ENCODE data around the gene ATG16L1. TPM values are rescaled to one million over a fixed set of nuclear protein-coding genes. Genes with fewer than 3 reads are reported as not detected.

Gene ATG16L1
- total and polyA plus RNA-seq, 10 of the 15 experiments (the other 5 are each of a cell fraction or from before 2014, with no cell fraction given), result 5.2 to 26.6 (median 15.6) TPM

DNA sequence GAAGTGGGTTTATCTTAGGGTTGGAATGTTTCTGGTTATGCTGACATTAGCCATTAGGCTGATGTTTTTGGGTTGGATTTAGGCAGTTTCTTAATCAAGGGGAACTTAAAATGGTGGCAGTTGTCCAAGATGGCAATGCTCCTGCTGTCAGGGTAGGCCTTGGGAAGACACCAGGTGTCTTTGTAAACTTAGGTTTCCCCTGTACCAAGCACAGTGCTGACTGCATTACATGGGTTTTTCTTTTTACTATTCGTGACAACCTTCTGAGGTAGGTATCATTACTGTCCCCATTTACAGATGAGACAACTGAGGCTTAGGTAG is 528 bp upstream of the ATG16L1 start (continued):
- TF ChIP-seq PBX3 (IDR thresholded peaks at IDR 0.05; ENCODE audit: insufficient replicate concordance, low read depth, low read length) (peak; percentile 73), JUND (IDR thresholded peaks at IDR 0.05; ENCODE audit: low read depth, low read length) (no peak), ZNF687 (IDR thresholded peaks at IDR 0.05) (0 out of 2 replicates have a peak, but pooled peaks have one; percentile 3), KDM1A (IDR thresholded peaks at IDR 0.05; ENCODE audit: borderline replicate concordance) (peak; percentile 66; the same call in 1 of the 2 replicates)

GRCh38 chr2:233252227-233252626 is 754 bp downstream of the ATG16L1 start:
- H3K36me3 ChIP-seq (ENCODE audit: control insufficient read depth in 2 of 2, insufficient read depth in 2 of 2, low read length in 1 of 2), result peaks cover 0 to 11% of the 10 kb centered on the region in 2 experiments; a peak in 2 of 4 replicates
- peak overlapping the region; percentile 99 for H3K4me3 ChIP-seq
- peak overlapping the region; percentile 54; the same call in 1 of the 2 replicates for H2AFZ ChIP-seq (ENCODE audit: control insufficient read depth, low read depth, low read length)
- no peaks in the 10 kb centered on the region for H4K20me1 ChIP-seq (ENCODE audit: control insufficient read depth, insufficient read depth)
- peaks cover 53% of the 10 kb centered on the region for H3K79me2 ChIP-seq (ENCODE audit: control insufficient read depth, insufficient read depth, low read length)
- in situ Hi-C loops (cut with MboI), result loop anchor here (5.0 kb wide), 1 partner anchor 400 kb away; no protein-coding TSS in a partner anchor
- intact Hi-C loops (cut with micrococcal nuclease; ENCODE audit: unreplicated experiment), result loop anchor here (5.0 to 10.0 kb wide), 5 partner anchors 50 to 645 kb away; no protein-coding TSS in a partner anchor
- ChIA-PET RAD21 (ENCODE audit: unreplicated experiment) (interaction anchor here (1.0 to 4.0 kb wide), 9 partner anchors 27 to 297 kb away, joined by 3 to 34 read pairs (median 3); partner anchors contain the start of gene INPP5D), CTCF (interaction anchor here (0.6 to 4.6 kb wide), 15 partner anchors 28 to 412 kb away, joined by 3 to 36 read pairs (median 5); partner anchors contain the start of gene INPP5D), SMC1A (ENCODE audit: uncharacterized antibody, unreplicated experiment) (interaction anchor here (1.2 to 2.8 kb wide), 5 partner anchors 9 to 399 kb away, joined by 3 to 17 read pairs (median 4); no protein-coding TSS in a partner anchor), POLR2A (interaction anchor here (2.9 to 3.1 kb wide), 2 partner anchors 29 to 191 kb away, joined by 10 to 12 read pairs; no protein-coding TSS in a partner anchor)
- BruUV-seq (replicated peaks), result no TSS peak
- H3K27me3 ChIP-seq (replicated peaks in 1 of 2; ENCODE audit: control insufficient read depth in 2 of 2, insufficient read depth in 2 of 2, low read length in 1 of 2), result no peaks in the 10 kb centered on the region
- WGBS (ENCODE audit: insufficient coverage, insufficient replicate concordance, low lambda C conversion rate, missing lambda C conversion rate), result 1% methylated on average over 18 of the region's 18 CpGs
- TF ChIP-seq, protein P1, sequence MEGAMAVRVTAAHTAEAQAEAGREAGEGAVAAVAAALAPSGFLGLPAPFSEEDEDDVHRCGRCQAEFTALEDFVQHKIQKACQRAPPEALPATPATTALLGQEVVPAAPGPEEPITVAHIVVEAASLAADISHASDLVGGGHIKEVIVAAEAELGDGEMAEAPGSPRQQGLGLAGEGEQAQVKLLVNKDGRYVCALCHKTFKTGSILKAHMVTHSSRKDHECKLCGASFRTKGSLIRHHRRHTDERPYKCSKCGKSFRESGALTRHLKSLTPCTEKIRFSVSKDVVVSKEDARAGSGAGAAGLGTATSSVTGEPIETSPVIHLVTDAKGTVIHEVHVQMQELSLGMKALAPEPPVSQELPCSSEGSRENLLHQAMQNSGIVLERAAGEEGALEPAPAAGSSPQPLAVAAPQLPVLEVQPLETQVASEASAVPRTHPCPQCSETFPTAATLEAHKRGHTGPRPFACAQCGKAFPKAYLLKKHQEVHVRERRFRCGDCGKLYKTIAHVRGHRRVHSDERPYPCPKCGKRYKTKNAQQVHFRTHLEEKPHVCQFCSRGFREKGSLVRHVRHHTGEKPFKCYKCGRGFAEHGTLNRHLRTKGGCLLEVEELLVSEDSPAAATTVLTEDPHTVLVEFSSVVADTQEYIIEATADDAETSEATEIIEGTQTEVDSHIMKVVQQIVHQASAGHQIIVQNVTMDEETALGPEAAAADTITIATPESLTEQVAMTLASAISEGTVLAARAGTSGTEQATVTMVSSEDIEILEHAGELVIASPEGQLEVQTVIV (IDR thresholded peaks at IDR 0.05; ENCODE audit: borderline replicate concordance, partially characterized antibody), result no peak
- TF ChIP-seq SMAD5 (IDR thresholded peaks at IDR 0.05; ENCODE audit: low read depth), result no peak
- TF ChIP-seq FOXM1 (IDR thresholded peaks at IDR 0.05; ENCODE audit: low read depth, low read length), result no peak
- no peak for TF ChIP-seq HDGF (IDR thresholded peaks at IDR 0.05)
- TF ChIP-seq WRNIP1 (IDR thresholded peaks at IDR 0.05; ENCODE audit: borderline replicate concordance, low read depth, low read length), result no peak
- DNase-seq (ENCODE audit: low read depth, low spot score) (no peak), FAIRE-seq (no peak), ATAC-seq (no peak; the same call in 1 of the 3 replicates)
- no peaks in the 10 kb centered on the region for H3K9me3 ChIP-seq (replicated peaks; ENCODE audit: control insufficient read depth, insufficient read depth, low read length)
- H3K4me2 ChIP-seq (ENCODE audit: control insufficient read depth, insufficient read depth), result peak overlapping the region; percentile 78
- H3K9ac ChIP-seq (ENCODE audit: control insufficient read depth, insufficient read depth, low read length), result peak overlapping the region; percentile 85
- H3K27ac ChIP-seq (ENCODE audit: control insufficient read depth, insufficient read depth), result peak overlapping the region; percentile 59
- H3K4me1 ChIP-seq (ENCODE audit: control insufficient read depth, insufficient read depth, low read length), result peaks cover 4% of the 10 kb centered on the region; the same call in 1 of the 2 replicates
